AG04449 (cell line): ENCODE measurements around the gene GGTLC2.
"Not testable (repeated sequence)": the region's sequence is repeated elsewhere in the genome, so short reads cannot be mapped to it uniquely, and the experiment has no call there.

ENCODE experiments used
- CTCF ChIA-PET: fragments of 350-600 bp; formaldehyde crosslinking; extraction: SDS; loops from one replicate; lab custom pipeline; 2021; ENCODE audit warnings: antibody characterized with exemption; lab: Yijun Ruan, JAX
- POLR2A ChIA-PET: fragments of 400-600, 350-600 bp; formaldehyde crosslinking; extraction: SDS; loops from one replicate; lab custom pipeline; 2020; ENCODE audit warnings: antibody characterized with exemption, inconsistent platforms; lab: Yijun Ruan, JAX
- DNase-seq: peaks from one replicate; pipeline ENCODE4 v3.0.0-alpha.2; 2010; ENCODE audit warnings: low read depth, low spot score
- H3K4me3 ChIP-seq: 2 replicates; pipeline ENCODE4 v1.5.1; 2011; ENCODE audit warnings: low read depth, mild to moderate bottlenecking, control low read depth, low read length
- CTCF ChIP-seq: IDR thresholded peaks from one replicate; pipeline ENCODE4 v1.5.1; 2011; ENCODE audit warnings: mild to moderate bottlenecking, moderate library complexity, low read length, control low read depth, inconsistent platforms; ENCODE audit not compliant: insufficient read depth; ENCODE audit errors: missing control alignments

The GGTLC2 gene

GRCh38 chr22:22683668-22684361 is 39.4 kb downstream of the GGTLC2 start:
- no peak overlapping the region for H3K4me3 ChIP-seq
- ChIA-PET POLR2A (no interaction called here), CTCF (interaction anchor here (3.3 to 3.6 kb wide), 2 partner anchors 97 to 219 kb away, joined by 12 to 15 read pairs; no protein-coding TSS in a partner anchor)
- TF ChIP-seq CTCF = no peak
- DNase-seq = no peak

GRCh38 chr22:22684580-22685561 is 40.5 kb downstream of the GGTLC2 start:
- no peak overlapping the region for H3K4me3 ChIP-seq
- POLR2A ChIA-PET = no interaction called here
- TF ChIP-seq CTCF = peak; percentile 24
- DNase-seq = peak; percentile 12
- CTCF ChIA-PET = interaction anchor here (1.0 to 3.6 kb wide), 6 partner anchors 13 to 220 kb away, joined by 3 to 15 read pairs (median 10); no protein-coding TSS in a partner anchor

- CTCF ChIA-PET = interaction anchor here (0.7 to 3.6 kb wide), 7 partner anchors 9 to 221 kb away, joined by 3 to 15 read pairs (median 9); no protein-coding TSS in a partner anchor
- TF ChIP-seq CTCF = no peak
Observed at GRCh38 chr22:22685586-22685985, 41.2 kb downstream of the GGTLC2 start.

GRCh38 chr22:22686202-22687115 is 42.0 kb downstream of the GGTLC2 start:
- POLR2A ChIA-PET, DNase-seq, H3K4me3 ChIP-seq: not testable (repeated sequence)
- CTCF ChIA-PET = interaction anchor here (0.7 to 3.6 kb wide), 8 partner anchors 10 to 222 kb away, joined by 3 to 15 read pairs (median 7); no protein-coding TSS in a partner anchor

More at GRCh38 chr22:22685586-22685985, 41.2 kb downstream of the GGTLC2 start:
- no peak for DNase-seq
- H3K4me3 ChIP-seq = no peak overlapping the region
- POLR2A ChIA-PET = no interaction called here

- POLR2A ChIA-PET = interaction anchor here (0.6 kb wide), 1 partner anchor 809 kb away, joined by 5 read pairs; no protein-coding TSS in a partner anchor
- TF ChIP-seq CTCF = peak; percentile 75
- CTCF ChIA-PET = interaction anchor here (0.8 to 3.6 kb wide), 6 partner anchors 8 to 226 kb away, joined by 3 to 17 read pairs (median 4); no protein-coding TSS in a partner anchor
- H3K4me3 ChIP-seq = no peak overlapping the region
- DNase-seq = peak; percentile 17
Observed at GRCh38 chr22:22687638-22688500, 43.5 kb downstream of the GGTLC2 start.
